ENCODE results near the gene STRN. TPM values are rescaled to one million over a fixed set of nuclear protein-coding genes. Genes with fewer than 3 reads are reported as not detected.
"Not testable (repeated sequence)": the region's sequence is repeated elsewhere in the genome, so short reads cannot be mapped to it uniquely, and the experiment has no call there.

STRN gene
- total and polyA plus RNA-seq, 11 donors: 9.2 to 101 (median 62.7) TPM

- DNase-seq: no peak
- Histone ChIP-seq H3K27ac (peak overlapping the region in 1 of 12 donors; percentile 13), H3K4me1 (no peaks in the 10 kb centered on the region), H3K9me3 (no peaks in the 10 kb centered on the region), H3K27me3 (no peaks in the 10 kb centered on the region), H3K36me3 (no peaks in the 10 kb centered on the region), H3K4me3 (no peak overlapping the region)
- no peak for ATAC-seq
- 46 to 60% (median 50%) methylated on average over 5 of the region's 5 CpGs for WGBS, 4 donors
- TF ChIP-seq CTCF (IDR thresholded peaks at IDR 0.05) (no peak), POLR2A (IDR thresholded peaks at IDR 0.05) (no peak)
- intact Hi-C loops (cut with DNase I): no loop called here
Observed at GRCh38 chr2:36834731-36835524, 131.4 kb downstream of the STRN start.

GRCh38 chr2:36834203-36834602, 132.1 kb downstream of the STRN start:
- no peaks in the 10 kb centered on the region for H3K4me1 ChIP-seq
- 93 to 96% (median 96%) methylated on average over 2 of the region's 2 CpGs for WGBS, 4 donors
- no peaks in the 10 kb centered on the region for H3K27me3 ChIP-seq
- no peaks in the 10 kb centered on the region for H3K36me3 ChIP-seq
- H3K9me3 ChIP-seq: no peaks in the 10 kb centered on the region
- no peak overlapping the region for H3K4me3 ChIP-seq
- H3K27ac ChIP-seq: no peak overlapping the region
- TF ChIP-seq POLR2A (IDR thresholded peaks at IDR 0.05): no peak
- TF ChIP-seq CTCF (IDR thresholded peaks at IDR 0.05): no peak
- intact Hi-C loops (cut with DNase I): no loop called here
- DNase-seq (no peak), ATAC-seq (no peak)

- no peaks in the 10 kb centered on the region for H3K9me3 ChIP-seq
- TF ChIP-seq CTCF (IDR thresholded peaks at IDR 0.05) (no peak), POLR2A (IDR thresholded peaks at IDR 0.05) (no peak)
- ATAC-seq (no peak), DNase-seq (no peak)
- H3K27me3 ChIP-seq: no peaks in the 10 kb centered on the region
- no peaks in the 10 kb centered on the region for H3K36me3 ChIP-seq
- H3K27ac ChIP-seq: no peak overlapping the region
- intact Hi-C loops (cut with DNase I): no loop called here
- H3K4me1 ChIP-seq: no peaks in the 10 kb centered on the region
- 35 to 47% (median 45%) methylated on average over 1 of the region's 1 CpG for WGBS, 4 donors
- no peak overlapping the region for H3K4me3 ChIP-seq
Observed at GRCh38 chr2:36831185-36831584, 135.2 kb downstream of the STRN start.

- H3K27ac ChIP-seq; H3K36me3 ChIP-seq; H3K27me3 ChIP-seq; H3K9me3 ChIP-seq; H3K4me3 ChIP-seq; intact Hi-C loops (cut with DNase I); H3K4me1 ChIP-seq; ATAC-seq; DNase-seq: not testable (repeated sequence)
- 67 to 73% (median 69%) methylated on average over 2 of the region's 2 CpGs for WGBS, 4 donors
Observed at GRCh38 chr2:36824683-36825082, 141.7 kb downstream of the STRN start.

GRCh38 chr2:36824273-36824672, 142.1 kb downstream of the STRN start:
- Histone ChIP-seq H3K36me3 (no peaks in the 10 kb centered on the region), H3K27me3 (no peaks in the 10 kb centered on the region), H3K9me3 (no peaks in the 10 kb centered on the region), H3K4me3 (no peak overlapping the region), H3K27ac (no peak overlapping the region), H3K4me1 (no peaks in the 10 kb centered on the region)
- WGBS, 4 donors: 74 to 83% (median 79%) methylated on average over 7 of the region's 7 CpGs
- DNase-seq (no peak), ATAC-seq (no peak)
- TF ChIP-seq POLR2A (IDR thresholded peaks at IDR 0.05) (no peak), CTCF (IDR thresholded peaks at IDR 0.05) (no peak)
- intact Hi-C loops (cut with DNase I): no loop called here
